GM12878 (cell line): Measurements from ENCODE around the gene WDHD1.
"Not testable (repeated sequence)": the region's sequence is repeated elsewhere in the genome, so short reads cannot be mapped to it uniquely, and the experiment has no call there.

Source experiments
- CBX5 ChIP-seq: sonication (generic); IDR thresholded peaks from 2 replicates; pipeline ENCODE4 v1.6.1; 2016; ENCODE audit warnings: low read depth, moderate library complexity, mild to moderate bottlenecking, inconsistent platforms
- EP300 ChIP-seq, 2 experiments: fragments of 150-350 bp in 1 of 2; IDR thresholded peaks; 2 replicates each; pipeline ENCODE4 v1.6.1; 2011 to 2012; ENCODE audit warnings: low read depth in 2 of 2, low read length in 2 of 2, borderline replicate concordance in 1 of 2, improper control_type of control experiment in 1 of 2, inconsistent platforms in 1 of 2; ENCODE audit not compliant: control insufficient read depth in 1 of 2
- JUNB ChIP-seq: IDR thresholded peaks from 2 replicates; pipeline ENCODE4 v1.6.1; 2016; ENCODE audit warnings: antibody characterized with exemption, mild to moderate bottlenecking
- MXI1 ChIP-seq: fragments of 150-350 bp; IDR thresholded peaks from 2 replicates; pipeline ENCODE4 v1.6.1; 2011; ENCODE audit warnings: low read depth, mild to moderate bottlenecking, inconsistent platforms, low read length, improper control_type of control experiment
- NR2F1 ChIP-seq: fragments of 450-650 bp; conservative IDR thresholded peaks from 2 replicates; pipeline ENCODE4 v1.6.1; 2017; ENCODE audit warnings: mild to moderate bottlenecking
- TBL1XR1 ChIP-seq: IDR thresholded peaks from 2 replicates; pipeline ENCODE4 v1.6.1; 2012; ENCODE audit warnings: low read depth, low read length, improper control_type of control experiment
- TCF12 ChIP-seq: IDR thresholded peaks from 2 replicates; pipeline ENCODE4 v1.6.1; 2011; ENCODE audit warnings: low read depth, mild to moderate bottlenecking, low read length
- ZZZ3 ChIP-seq: IDR thresholded peaks from 2 replicates; pipeline ENCODE4 v1.6.1; 2011; ENCODE audit warnings: low read depth; ENCODE audit not compliant: control insufficient read depth, insufficient read length
- TF ChIP-seq, protein P1 (sequence below): IDR thresholded peaks from 2 replicates; pipeline ENCODE4 v1.6.1; 2012; ENCODE audit warnings: low read depth, low read length, improper control_type of control experiment
- TF ChIP-seq, protein P2 (sequence below): fragments of 450-650 bp; IDR thresholded peaks from 2 replicates; pipeline ENCODE4 v1.6.1; 2017; ENCODE audit warnings: mild to moderate bottlenecking, low read depth, inconsistent platforms; ENCODE audit not compliant: poor library complexity, severe bottlenecking
- TF ChIP-seq, protein P3 (sequence below), 3 experiments: IDR thresholded peaks in 2 of 3; conservative IDR thresholded peaks in 1 of 3; 2 replicates each; pipeline ENCODE4 v1.5.1; 2011; ENCODE audit warnings: low read depth in 3 of 3, low read length in 3 of 3, mild to moderate bottlenecking in 3 of 3, control low read depth in 2 of 3, moderate library complexity in 2 of 3, inconsistent platforms in 1 of 3, mixed read lengths in 1 of 3; ENCODE audit not compliant: control insufficient read depth in 2 of 3, insufficient read depth in 1 of 3; ENCODE audit errors: extremely low read depth in 1 of 3
- TF ChIP-seq, protein P4 (sequence below): fragments of 450-650 bp; IDR thresholded peaks from 2 replicates; pipeline ENCODE4 v1.6.1; 2016; ENCODE audit warnings: mild to moderate bottlenecking
- TF ChIP-seq, protein P5 (sequence below): fragments of 450-650 bp; IDR thresholded peaks from 2 replicates; pipeline ENCODE4 v1.6.1; 2016; ENCODE audit warnings: mild to moderate bottlenecking
- TF ChIP-seq, protein P6 (sequence below): fragments of 150-350 bp; IDR thresholded peaks from 2 replicates; pipeline ENCODE4 v1.6.1; 2014; ENCODE audit warnings: mild to moderate bottlenecking, low read depth, low read length

DNA sequence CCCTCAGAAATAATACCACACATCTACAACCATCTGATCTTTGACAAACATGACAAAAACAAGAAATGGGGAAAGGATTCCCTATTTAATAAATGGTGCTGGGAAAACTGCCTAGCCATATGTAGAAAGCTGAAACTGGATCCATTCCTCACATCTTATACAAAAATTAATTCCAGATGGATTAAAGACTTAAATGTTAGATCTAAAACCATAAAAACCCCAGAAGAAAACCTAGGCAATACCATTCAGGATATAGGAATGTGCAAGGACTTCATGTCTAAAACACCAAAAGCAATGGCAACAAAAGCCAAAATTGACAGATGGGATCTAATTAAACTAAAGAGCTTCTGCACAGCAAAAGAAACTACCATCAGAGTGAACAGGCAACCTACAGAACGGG, 74.1 kb downstream of the WDHD1 start:
- not testable (repeated sequence) for TF ChIP-seq EP300 (IDR thresholded peaks at IDR 0.05; ENCODE audit: borderline replicate concordance in 1 of 2, control insufficient read depth in 1 of 2, low read depth in 2 of 2, low read length in 2 of 2); ZZZ3; TBL1XR1; MXI1; NR2F1; TCF12; JUNB; CBX5
- TF ChIP-seq, protein P1, sequence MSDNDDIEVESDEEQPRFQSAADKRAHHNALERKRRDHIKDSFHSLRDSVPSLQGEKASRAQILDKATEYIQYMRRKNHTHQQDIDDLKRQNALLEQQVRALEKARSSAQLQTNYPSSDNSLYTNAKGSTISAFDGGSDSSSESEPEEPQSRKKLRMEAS: not testable (repeated sequence)
- TF ChIP-seq, protein P2, sequence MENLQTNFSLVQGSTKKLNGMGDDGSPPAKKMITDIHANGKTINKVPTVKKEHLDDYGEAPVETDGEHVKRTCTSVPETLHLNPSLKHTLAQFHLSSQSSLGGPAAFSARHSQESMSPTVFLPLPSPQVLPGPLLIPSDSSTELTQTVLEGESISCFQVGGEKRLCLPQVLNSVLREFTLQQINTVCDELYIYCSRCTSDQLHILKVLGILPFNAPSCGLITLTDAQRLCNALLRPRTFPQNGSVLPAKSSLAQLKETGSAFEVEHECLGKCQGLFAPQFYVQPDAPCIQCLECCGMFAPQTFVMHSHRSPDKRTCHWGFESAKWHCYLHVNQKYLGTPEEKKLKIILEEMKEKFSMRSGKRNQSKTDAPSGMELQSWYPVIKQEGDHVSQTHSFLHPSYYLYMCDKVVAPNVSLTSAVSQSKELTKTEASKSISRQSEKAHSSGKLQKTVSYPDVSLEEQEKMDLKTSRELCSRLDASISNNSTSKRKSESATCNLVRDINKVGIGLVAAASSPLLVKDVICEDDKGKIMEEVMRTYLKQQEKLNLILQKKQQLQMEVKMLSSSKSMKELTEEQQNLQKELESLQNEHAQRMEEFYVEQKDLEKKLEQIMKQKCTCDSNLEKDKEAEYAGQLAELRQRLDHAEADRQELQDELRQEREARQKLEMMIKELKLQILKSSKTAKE: not testable (repeated sequence)
- TF ChIP-seq, protein P3, sequence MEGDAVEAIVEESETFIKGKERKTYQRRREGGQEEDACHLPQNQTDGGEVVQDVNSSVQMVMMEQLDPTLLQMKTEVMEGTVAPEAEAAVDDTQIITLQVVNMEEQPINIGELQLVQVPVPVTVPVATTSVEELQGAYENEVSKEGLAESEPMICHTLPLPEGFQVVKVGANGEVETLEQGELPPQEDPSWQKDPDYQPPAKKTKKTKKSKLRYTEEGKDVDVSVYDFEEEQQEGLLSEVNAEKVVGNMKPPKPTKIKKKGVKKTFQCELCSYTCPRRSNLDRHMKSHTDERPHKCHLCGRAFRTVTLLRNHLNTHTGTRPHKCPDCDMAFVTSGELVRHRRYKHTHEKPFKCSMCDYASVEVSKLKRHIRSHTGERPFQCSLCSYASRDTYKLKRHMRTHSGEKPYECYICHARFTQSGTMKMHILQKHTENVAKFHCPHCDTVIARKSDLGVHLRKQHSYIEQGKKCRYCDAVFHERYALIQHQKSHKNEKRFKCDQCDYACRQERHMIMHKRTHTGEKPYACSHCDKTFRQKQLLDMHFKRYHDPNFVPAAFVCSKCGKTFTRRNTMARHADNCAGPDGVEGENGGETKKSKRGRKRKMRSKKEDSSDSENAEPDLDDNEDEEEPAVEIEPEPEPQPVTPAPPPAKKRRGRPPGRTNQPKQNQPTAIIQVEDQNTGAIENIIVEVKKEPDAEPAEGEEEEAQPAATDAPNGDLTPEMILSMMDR (IDR thresholded peaks at IDR 0.05 in 2 of 3, conservative IDR thresholded peaks at IDR 0.05 in 1 of 3; ENCODE audit: control insufficient read depth in 2 of 3, extremely low read depth in 1 of 3, insufficient read depth in 1 of 3, low read depth in 3 of 3, low read length in 3 of 3): not testable (repeated sequence)
- TF ChIP-seq, protein P4, sequence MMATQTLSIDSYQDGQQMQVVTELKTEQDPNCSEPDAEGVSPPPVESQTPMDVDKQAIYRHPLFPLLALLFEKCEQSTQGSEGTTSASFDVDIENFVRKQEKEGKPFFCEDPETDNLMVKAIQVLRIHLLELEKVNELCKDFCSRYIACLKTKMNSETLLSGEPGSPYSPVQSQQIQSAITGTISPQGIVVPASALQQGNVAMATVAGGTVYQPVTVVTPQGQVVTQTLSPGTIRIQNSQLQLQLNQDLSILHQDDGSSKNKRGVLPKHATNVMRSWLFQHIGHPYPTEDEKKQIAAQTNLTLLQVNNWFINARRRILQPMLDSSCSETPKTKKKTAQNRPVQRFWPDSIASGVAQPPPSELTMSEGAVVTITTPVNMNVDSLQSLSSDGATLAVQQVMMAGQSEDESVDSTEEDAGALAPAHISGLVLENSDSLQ: not testable (repeated sequence)
- TF ChIP-seq, protein P5, sequence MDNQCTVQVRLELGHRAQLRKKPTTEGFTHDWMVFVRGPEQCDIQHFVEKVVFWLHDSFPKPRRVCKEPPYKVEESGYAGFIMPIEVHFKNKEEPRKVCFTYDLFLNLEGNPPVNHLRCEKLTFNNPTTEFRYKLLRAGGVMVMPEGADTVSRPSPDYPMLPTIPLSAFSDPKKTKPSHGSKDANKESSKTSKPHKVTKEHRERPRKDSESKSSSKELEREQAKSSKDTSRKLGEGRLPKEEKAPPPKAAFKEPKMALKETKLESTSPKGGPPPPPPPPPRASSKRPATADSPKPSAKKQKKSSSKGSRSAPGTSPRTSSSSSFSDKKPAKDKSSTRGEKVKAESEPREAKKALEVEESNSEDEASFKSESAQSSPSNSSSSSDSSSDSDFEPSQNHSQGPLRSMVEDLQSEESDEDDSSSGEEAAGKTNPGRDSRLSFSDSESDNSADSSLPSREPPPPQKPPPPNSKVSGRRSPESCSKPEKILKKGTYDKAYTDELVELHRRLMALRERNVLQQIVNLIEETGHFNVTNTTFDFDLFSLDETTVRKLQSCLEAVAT: not testable (repeated sequence)
- TF ChIP-seq, protein P6, sequence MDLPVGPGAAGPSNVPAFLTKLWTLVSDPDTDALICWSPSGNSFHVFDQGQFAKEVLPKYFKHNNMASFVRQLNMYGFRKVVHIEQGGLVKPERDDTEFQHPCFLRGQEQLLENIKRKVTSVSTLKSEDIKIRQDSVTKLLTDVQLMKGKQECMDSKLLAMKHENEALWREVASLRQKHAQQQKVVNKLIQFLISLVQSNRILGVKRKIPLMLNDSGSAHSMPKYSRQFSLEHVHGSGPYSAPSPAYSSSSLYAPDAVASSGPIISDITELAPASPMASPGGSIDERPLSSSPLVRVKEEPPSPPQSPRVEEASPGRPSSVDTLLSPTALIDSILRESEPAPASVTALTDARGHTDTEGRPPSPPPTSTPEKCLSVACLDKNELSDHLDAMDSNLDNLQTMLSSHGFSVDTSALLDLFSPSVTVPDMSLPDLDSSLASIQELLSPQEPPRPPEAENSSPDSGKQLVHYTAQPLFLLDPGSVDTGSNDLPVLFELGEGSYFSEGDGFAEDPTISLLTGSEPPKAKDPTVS: not testable (repeated sequence)
